ENCODE measurements around the gene RNF128. TPM values are rescaled to one million over a fixed set of nuclear protein-coding genes. Genes with fewer than 3 reads are reported as not detected.
A peak's percentile ranks its signal among the peaks of the same experiment; 100 is the strongest.

The RNF128 gene
- total and polyA plus RNA-seq, 2 of the 13 experiments (the other 11 are each of a cell fraction or from before 2014, with no cell fraction given) = 18.5 to 43.5 TPM

- no peaks in the 10 kb centered on the region for H3K27me3 ChIP-seq (ENCODE audit: control insufficient read depth in 1 of 2, insufficient read depth in 2 of 2, low read length in 2 of 2)
- in situ Hi-C loops (cut with HindIII; ENCODE audit: extremely low pct_ligation_motif_present, low pct_unique_long_range_greater_than_20kb) (no loop called here), intact Hi-C loops (cut with micrococcal nuclease; ENCODE audit: unreplicated experiment) (loop anchor here (10.0 kb wide), 1 partner anchor 267 kb away; no protein-coding TSS in a partner anchor)
- peak; percentile 53; the same call in 1 of the 2 replicates for TF ChIP-seq STAG1 (CRISPR knock-in tag; IDR thresholded peaks at IDR 0.05)
- TF ChIP-seq CTCF (CRISPR knock-in tag; IDR thresholded peaks at IDR 0.05) = peak; percentile 46
- no peak for TF ChIP-seq DZIP1 (CRISPR knock-in tag; IDR thresholded peaks at IDR 0.05)
- TF ChIP-seq MYNN (CRISPR knock-in tag; IDR thresholded peaks at IDR 0.05; ENCODE audit: low read depth) = no peak
- CTCF ChIA-PET (ENCODE audit: low intra/inter-chr PET ratio, low total read pairs) = interaction anchor here (0.7 kb wide), 1 partner anchor 271 kb away, joined by 5 read pairs; no protein-coding TSS in a partner anchor
- POLR2A ChIA-PET = no interaction called here
- H3K4me1 ChIP-seq (ENCODE audit: insufficient read depth, low read length) = peaks cover 29% of the 10 kb centered on the region
- no peak overlapping the region for H2AFZ ChIP-seq (ENCODE audit: low read length)
- ATAC-seq = peak; percentile 68
- FAIRE-seq = no peak
- no peak overlapping the region for H3K4me2 ChIP-seq (ENCODE audit: low read depth, low read length)
- H4K20me1 ChIP-seq (ENCODE audit: insufficient read depth, low read length) = peaks cover 20% of the 10 kb centered on the region
- peaks cover 0 to 4% of the 10 kb centered on the region in 2 experiments; a peak in 1 of 5 replicates for H3K36me3 ChIP-seq (replicated peaks in 1 of 2; ENCODE audit: control insufficient read depth in 1 of 2, insufficient read depth in 2 of 2, low read length in 2 of 2)
- WGBS (ENCODE audit: low lambda C conversion rate) = no CpG with 5 or more reads among the region's 1 CpG
- no TSS peak for BruUV-seq (replicated peaks)
- no peak overlapping the region for H3K27ac ChIP-seq (ENCODE audit: extremely low read length, insufficient read depth, low read length)
- H3K4me3 ChIP-seq (replicated peaks in 1 of 3; ENCODE audit: insufficient read depth in 1 of 3, low read depth in 2 of 3, low read length in 3 of 3) = no peak overlapping the region
- no peak overlapping the region for H3K9ac ChIP-seq (ENCODE audit: insufficient read depth, low read depth, low read length)
- DNase-seq (ENCODE audit: low spot score) = no peak
- no peaks in the 10 kb centered on the region; the same call in 1 of the 2 replicates for H3K9me3 ChIP-seq (ENCODE audit: low read length)
- H3K79me2 ChIP-seq (ENCODE audit: insufficient read depth, low read length) = peaks cover 29% of the 10 kb centered on the region
These were observed 25.7 kb downstream of the RNF128 start for GRCh38 chrX:106752101-106752678.

Measured in HepG2 (cell line).